GM18870 (cell line): ENCODE data around the gene APOA4.

Source experiments
- ATAC-seq: cut with Tn5 transposase; IDR thresholded peaks from one replicate; pipeline ENCODE4 v1.9.1; 2021; ENCODE audit warnings: moderate library complexity; ENCODE audit not compliant: unreplicated experiment

The APOA4 gene

DNA sequence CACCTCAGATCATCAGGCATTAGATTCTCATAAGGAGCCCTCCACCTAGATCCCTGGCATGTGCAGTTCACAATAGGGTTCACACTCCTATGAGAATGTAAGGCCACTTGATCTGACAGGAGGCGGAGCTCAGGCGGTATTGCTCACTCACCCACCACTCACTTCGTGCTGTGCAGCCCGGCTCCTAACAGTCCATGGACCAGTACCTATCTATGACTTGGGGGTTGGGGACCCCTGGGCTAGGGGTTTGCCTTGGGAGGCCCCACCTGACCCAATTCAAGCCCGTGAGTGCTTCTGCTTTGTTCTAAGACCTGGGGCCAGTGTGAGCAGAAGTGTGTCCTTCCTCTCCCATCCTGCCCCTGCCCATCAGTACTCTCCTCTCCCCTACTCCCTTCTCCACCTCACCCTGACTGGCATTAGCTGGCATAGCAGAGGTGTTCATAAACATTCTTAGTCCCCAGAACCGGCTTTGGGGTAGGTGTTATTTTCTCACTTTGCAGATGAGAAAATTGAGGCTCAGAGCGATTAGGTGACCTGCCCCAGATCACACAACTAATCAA, 8.8 kb upstream of the APOA4 start:
- ATAC-seq: no peak

DNA sequence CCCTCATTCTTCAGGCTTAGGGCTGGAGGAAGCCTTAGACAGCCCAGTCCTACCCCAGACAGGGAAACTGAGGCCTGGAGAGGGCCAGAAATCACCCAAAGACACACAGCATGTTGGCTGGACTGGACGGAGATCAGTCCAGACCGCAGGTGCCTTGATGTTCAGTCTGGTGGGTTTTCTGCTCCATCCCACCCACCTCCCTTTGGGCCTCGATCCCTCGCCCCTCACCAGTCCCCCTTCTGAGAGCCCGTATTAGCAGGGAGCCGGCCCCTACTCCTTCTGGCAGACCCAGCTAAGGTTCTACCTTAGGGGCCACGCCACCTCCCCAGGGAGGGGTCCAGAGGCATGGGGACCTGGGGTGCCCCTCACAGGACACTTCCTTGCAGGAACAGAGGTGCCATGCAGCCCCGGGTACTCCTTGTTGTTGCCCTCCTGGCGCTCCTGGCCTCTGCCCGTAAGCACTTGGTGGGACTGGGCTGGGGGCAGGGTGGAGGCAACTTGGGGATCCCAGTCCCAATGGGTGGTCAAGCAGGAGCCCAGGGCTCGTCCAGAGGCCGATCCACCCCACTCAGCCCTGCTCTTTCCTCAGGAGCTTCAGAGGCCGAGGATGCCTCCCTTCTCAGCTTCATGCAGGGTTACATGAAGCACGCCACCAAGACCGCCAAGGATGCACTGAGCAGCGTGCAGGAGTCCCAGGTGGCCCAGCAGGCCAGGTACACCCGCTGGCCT, 7.2 kb upstream of the APOA4 start:
- ATAC-seq: no peak

DNA sequence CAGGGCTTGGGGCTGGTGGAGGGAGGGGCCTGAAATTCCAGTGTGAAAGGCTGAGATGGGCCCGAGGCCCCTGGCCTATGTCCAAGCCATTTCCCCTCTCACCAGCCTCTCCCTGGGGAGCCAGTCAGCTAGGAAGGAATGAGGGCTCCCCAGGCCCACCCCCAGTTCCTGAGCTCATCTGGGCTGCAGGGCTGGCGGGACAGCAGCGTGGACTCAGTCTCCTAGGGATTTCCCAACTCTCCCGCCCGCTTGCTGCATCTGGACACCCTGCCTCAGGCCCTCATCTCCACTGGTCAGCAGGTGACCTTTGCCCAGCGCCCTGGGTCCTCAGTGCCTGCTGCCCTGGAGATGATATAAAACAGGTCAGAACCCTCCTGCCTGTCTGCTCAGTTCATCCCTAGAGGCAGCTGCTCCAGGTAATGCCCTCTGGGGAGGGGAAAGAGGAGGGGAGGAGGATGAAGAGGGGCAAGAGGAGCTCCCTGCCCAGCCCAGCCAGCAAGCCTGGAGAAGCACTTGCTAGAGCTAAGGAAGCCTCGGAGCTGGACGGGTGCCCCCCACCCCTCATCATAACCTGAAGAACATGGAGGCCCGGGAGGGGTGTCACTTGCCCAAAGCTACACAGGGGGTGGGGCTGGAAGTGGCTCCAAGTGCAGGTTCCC, 6.5 kb upstream of the APOA4 start, which contains the start of gene APOC3:
APOC3 (plus strand) TSS at position 383 of the 659 bp plus-strand sequence. CDS start 676 bp downstream, outside the sequence.
- no peak for ATAC-seq

DNA sequence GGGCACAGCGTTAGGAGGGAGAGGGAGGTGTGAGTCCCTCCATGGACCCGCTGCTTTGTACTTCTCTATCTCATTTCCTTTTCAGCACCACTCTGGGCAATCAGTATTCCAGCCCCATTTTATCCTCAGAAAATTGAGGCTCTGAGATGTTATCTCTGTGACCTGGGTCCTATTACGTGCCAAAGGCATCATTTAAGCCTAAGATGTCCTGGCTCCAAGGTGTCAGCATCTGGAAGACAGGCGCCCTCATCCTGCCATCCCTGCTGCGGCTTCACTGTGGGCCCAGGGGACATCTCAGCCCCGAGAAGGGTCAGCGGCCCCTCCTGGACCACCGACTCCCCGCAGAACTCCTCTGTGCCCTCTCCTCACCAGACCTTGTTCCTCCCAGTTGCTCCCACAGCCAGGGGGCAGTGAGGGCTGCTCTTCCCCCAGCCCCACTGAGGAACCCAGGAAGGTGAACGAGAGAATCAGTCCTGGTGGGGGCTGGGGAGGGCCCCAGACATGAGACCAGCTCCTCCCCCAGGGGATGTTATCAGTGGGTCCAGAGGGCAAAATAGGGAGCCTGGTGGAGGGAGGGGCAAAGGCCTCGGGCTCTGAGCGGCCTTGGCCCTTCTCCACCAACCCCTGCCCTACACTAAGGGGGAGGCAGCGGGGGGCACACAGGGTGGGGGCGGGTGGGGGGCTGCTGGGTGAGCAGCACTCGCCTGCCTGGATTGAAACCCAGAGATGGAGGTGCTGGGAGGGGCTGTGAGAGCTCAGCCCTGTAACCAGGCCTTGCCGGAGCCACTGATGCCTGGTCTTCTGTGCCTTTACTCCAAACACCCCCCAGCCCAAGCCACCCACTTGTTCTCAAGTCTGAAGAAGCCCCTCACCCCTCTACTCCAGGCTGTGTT, 5.8 kb upstream of the APOA4 start:
- ATAC-seq: no peak

GRCh38 chr11:116827461-116827860, 4.4 kb upstream of the APOA4 start:
- no peak for ATAC-seq

GRCh38 chr11:116826751-116827431, 3.8 kb upstream of the APOA4 start:
- ATAC-seq: no peak

DNA sequence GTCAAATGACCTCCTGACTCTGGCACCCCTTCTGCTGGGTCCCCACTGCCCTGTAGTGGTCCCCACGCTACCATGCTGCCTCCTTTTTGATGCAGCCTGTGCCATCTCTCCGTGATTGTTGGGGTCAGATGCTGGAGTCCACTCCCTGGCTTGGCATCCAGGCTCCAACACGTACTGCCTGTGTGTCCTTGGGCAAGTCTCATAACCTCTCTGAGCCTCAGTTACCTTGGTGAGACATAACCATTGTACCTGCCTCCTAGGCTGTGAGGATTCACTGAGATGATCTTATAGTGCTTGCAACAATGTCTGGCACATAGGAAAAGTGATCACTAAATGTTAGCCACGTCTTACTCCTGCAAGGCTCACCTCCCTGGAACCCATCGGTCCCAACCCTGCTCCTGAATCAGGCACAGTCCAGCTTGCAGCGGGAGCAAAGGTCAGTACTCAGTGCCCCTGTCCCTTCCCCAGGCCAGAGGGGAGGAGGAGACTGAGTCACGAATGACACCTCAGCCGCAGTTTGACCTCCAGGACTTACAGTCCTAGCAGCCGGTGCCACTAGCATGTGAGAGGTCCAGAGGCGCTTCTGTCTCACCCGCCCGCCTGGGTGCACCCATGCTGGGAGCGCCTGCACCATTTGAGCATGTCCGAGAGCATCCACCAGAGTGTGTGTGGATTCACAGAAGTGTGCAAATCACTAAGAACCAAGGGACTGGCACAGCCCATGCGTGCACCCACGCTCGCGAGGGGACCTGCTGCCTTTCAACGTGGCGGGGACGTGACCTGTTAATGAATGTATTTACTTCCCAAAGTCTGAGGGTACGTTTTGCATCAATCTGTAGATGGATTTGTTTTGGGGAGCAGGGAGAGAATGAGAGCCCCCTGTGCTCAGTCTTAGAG, 3.0 kb upstream of the APOA4 start:
- no peak for ATAC-seq

GRCh38 chr11:116825434-116825833, 2.3 kb upstream of the APOA4 start:
- ATAC-seq: no peak

GRCh38 chr11:116822575-116822974, 529 bp downstream of the APOA4 start:
- no peak for ATAC-seq

DNA sequence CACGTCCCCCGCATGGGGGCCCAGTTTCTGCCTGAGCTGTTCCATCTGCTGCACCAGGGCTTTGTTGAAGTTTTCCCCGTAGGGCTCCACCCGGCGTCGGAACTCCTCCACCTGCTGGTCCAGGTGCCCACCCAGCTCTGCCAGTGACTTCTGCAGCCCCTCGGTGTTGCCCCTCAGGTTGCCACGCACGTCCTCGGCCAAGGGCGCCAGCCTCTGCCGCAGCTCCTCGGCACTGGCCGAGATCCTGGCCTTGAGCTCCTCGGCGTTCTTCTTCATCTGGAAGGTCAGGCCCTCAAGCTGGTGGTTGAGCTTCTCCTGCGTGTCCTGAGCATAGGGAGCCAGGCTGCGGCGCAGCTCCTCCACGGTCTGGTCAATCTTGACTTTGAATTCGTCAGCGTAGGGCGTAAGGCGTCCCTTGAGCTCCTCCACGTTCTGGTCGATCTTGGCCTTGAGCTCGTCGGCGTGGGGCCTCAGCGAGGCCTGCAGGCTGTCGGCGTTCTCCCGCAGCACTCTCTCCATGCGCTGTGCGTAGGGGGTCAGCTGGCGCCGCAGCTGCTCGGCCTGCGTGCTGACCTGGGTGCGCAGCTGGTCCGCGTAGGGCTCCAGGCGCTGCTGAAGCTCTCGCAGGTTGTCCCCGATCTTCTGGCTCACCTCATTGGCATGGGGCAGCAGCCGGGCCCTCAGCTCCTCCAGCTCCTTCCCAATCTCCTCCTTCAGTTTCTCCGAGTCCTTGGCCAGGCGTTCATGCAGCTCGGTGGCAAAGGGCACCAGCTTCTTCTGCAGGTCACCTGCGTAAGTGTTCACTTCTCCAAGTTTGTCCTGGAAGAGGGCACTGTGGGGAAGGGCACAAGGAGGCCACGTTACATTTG, 1.8 kb downstream of the APOA4 start:
- no peak for ATAC-seq

DNA sequence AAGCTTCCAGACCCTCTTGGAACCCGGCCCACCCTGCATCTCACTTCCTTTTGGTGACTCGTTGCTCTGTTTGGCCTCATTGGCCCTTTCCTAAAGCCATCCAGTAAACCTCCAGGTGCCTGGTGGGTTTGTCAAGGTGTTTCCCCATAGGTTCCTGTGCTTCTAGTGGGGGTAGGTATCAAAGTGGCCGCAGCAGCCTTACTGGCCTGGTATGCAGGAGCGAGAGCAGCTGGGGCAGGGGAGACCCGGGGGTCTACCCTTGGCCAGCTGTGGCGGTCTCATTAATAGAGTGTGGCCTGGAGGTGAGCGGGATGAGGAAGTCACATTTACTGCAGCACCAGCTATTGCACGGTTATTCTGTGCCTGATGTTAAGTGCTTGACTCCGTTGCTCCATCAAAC, 4.1 kb downstream of the APOA4 start:
- no peak for ATAC-seq

DNA sequence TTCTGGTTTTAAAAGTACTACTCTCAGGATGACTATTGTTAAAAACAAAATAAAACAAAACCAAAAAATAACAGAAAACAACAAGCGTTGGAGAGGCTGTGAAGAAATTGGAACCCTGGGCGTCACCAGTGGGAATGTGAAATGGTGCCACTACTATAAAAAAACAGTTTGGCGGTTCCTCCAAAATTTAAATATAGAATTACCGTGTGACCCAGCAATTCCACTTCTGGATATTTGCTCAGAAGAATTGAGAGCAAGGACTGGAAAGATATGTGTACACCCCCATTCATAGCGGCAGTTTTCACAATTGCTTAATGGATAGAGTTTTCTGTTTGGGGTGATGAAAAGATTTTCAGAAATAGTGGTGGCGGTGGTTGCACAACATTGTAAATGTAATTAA, 8.6 kb downstream of the APOA4 start:
- ATAC-seq: no peak

DNA sequence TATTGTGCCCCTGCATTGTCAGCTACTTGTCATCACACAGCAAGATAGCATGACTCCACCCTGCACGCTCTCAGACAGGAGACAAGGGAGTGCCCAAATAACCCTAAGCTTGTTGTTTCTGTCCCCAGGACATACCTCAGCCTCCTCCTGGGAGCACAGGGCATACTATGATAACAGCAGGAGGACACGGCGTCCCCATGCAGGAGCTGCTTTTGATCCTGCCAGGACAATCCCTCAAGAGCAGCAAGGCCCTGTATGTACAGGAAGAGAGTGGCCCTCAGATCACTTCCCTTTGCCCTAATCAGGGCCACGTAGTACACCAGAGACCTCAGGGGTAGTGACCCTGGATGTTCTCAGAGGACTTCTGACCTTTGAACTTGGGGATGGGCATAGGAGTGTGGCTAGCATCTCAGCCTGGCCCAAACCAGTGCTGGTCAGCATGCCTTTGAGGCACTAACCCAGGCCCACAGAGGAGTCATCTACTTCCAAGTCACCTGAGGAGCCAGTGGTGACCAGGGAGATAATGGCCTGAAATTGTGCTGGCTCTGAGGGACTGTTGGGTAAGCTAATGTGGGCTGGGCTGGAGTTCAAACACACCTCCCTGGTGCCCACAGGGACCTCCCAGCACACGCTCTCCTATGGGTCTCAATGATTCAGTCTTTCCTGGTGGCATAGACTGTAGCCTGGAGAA, 9.2 kb downstream of the APOA4 start:
- no peak for ATAC-seq

GRCh38 chr11:116813170-116813569, 9.9 kb downstream of the APOA4 start:
- no peak for ATAC-seq

DNA sequence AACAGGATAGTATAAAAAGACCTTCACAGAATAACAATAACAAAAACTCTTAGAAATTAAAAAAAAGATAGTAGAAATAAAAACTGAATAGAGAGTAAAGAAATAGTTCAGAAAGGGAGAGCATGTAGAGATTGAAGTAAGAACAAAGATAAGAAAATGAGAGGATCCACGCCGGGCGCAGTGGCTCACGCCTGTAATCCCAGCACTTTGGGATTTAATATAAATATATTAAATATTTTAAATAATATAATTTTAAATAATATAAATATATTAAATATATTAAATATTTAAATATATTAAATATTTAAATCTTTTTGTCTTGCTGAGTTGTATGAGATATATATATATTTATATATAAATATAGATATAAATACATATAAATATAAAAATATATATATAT, 11.0 kb downstream of the APOA4 start:
- no peak for ATAC-seq

DNA sequence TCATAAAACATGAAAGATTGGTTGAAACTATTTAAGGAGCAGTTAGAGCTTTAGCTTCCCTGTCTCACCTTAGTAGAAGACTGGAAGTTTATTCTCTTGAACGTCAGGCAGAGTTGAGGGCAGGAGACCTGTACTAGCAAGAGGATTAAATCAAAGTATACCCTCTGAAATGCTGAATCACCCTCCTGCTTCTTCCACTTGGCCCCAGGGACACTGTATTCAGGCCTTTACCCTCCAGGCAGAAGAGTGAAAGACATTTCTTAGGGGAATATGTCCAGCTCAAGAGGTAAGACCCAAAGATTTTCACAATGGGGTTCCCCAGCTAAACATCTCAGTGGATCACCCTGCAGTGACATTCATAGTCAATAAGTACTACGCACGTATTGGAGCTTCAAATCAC, 11.9 kb downstream of the APOA4 start:
- no peak for ATAC-seq

GRCh38 chr11:116808262-116809175, 14.6 kb downstream of the APOA4 start:
- no peak for ATAC-seq
